HL-60 (cell line): Measurements from ENCODE around the gene SLC6A8.

ENCODE experiments used
- DNase-seq, 2 experiments: peaks; one replicate each; pipeline ENCODE4 v3.0.0-alpha.2; 2010 to 2020; ENCODE audit warnings: low read depth in 1 of 2, low spot score in 1 of 2
- H3K27ac ChIP-seq: fragments of 250-450 bp; sonication (Bioruptor Pico); replicated peaks from 2 replicates; pipeline ENCODE4 v1.5.1; 2020; ENCODE audit warnings: mild to moderate bottlenecking, moderate library complexity
- H3K27me3 ChIP-seq: fragments of 250-450 bp; sonication (Bioruptor Pico); 2 replicates; pipeline ENCODE4 v1.5.1; 2021; ENCODE audit warnings: mild to moderate bottlenecking, moderate library complexity; ENCODE audit not compliant: insufficient read depth, poor library complexity, severe bottlenecking
- H3K4me3 ChIP-seq: replicated peaks from 2 replicates; pipeline ENCODE4 v1.5.1; 2011; ENCODE audit warnings: mild to moderate bottlenecking, control low read depth, low read length; ENCODE audit not compliant: insufficient read depth
- GABPA ChIP-seq: IDR thresholded peaks from 2 replicates; pipeline ENCODE4 v1.6.1; 2012; ENCODE audit warnings: low read depth
- POLR2AphosphoS5 ChIP-seq: IDR thresholded peaks from 2 replicates; pipeline ENCODE4 v1.6.1; 2012; ENCODE audit warnings: low read depth
- SPI1 ChIP-seq: IDR thresholded peaks from 2 replicates; pipeline ENCODE4 v1.6.1; 2012; ENCODE audit warnings: low read depth, mild to moderate bottlenecking, borderline replicate concordance
- TF ChIP-seq, protein P1 (sequence below): IDR thresholded peaks from 2 replicates; pipeline ENCODE4 v1.6.1; 2012; ENCODE audit warnings: low read depth; ENCODE audit not compliant: insufficient replicate concordance
- TF ChIP-seq, protein P2 (sequence below): IDR thresholded peaks from one replicate; pipeline ENCODE4 v1.5.1; 2011; ENCODE audit warnings: low read length, control low read depth, inconsistent platforms; ENCODE audit not compliant: insufficient read depth

SLC6A8 gene

DNA sequence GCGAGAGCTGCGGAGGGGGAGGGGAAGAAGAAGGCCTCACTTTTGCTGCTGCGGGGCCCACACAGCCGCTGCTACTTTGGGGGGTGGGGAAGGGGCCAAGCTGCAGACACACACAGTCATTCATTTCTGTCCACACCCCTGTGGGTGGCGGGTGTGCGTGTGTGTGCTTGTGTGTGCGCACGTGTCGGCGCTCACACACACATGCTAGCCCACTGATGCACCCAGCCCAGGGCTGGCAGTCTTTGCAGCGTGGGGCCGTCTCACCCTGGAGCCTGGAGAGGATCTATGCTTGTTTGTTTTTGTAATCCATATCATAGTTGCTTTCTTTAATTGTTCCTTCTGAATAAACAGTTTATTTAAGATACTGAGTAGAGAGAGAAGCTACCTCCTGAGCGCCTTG lies 36.8 kb upstream of the SLC6A8 start:
- Histone ChIP-seq H3K27me3 (peaks cover 11% of the 10 kb centered on the region), H3K27ac (no peak overlapping the region), H3K4me3 (no peak overlapping the region)
- TF ChIP-seq GABPA (no peak), POLR2AphosphoS5 (no peak), SPI1 (no peak)
- TF ChIP-seq, protein P1, sequence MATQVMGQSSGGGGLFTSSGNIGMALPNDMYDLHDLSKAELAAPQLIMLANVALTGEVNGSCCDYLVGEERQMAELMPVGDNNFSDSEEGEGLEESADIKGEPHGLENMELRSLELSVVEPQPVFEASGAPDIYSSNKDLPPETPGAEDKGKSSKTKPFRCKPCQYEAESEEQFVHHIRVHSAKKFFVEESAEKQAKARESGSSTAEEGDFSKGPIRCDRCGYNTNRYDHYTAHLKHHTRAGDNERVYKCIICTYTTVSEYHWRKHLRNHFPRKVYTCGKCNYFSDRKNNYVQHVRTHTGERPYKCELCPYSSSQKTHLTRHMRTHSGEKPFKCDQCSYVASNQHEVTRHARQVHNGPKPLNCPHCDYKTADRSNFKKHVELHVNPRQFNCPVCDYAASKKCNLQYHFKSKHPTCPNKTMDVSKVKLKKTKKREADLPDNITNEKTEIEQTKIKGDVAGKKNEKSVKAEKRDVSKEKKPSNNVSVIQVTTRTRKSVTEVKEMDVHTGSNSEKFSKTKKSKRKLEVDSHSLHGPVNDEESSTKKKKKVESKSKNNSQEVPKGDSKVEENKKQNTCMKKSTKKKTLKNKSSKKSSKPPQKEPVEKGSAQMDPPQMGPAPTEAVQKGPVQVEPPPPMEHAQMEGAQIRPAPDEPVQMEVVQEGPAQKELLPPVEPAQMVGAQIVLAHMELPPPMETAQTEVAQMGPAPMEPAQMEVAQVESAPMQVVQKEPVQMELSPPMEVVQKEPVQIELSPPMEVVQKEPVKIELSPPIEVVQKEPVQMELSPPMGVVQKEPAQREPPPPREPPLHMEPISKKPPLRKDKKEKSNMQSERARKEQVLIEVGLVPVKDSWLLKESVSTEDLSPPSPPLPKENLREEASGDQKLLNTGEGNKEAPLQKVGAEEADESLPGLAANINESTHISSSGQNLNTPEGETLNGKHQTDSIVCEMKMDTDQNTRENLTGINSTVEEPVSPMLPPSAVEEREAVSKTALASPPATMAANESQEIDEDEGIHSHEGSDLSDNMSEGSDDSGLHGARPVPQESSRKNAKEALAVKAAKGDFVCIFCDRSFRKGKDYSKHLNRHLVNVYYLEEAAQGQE, result no peak
- TF ChIP-seq, protein P2, sequence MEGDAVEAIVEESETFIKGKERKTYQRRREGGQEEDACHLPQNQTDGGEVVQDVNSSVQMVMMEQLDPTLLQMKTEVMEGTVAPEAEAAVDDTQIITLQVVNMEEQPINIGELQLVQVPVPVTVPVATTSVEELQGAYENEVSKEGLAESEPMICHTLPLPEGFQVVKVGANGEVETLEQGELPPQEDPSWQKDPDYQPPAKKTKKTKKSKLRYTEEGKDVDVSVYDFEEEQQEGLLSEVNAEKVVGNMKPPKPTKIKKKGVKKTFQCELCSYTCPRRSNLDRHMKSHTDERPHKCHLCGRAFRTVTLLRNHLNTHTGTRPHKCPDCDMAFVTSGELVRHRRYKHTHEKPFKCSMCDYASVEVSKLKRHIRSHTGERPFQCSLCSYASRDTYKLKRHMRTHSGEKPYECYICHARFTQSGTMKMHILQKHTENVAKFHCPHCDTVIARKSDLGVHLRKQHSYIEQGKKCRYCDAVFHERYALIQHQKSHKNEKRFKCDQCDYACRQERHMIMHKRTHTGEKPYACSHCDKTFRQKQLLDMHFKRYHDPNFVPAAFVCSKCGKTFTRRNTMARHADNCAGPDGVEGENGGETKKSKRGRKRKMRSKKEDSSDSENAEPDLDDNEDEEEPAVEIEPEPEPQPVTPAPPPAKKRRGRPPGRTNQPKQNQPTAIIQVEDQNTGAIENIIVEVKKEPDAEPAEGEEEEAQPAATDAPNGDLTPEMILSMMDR, result no peak
- no peak for DNase-seq

DNA sequence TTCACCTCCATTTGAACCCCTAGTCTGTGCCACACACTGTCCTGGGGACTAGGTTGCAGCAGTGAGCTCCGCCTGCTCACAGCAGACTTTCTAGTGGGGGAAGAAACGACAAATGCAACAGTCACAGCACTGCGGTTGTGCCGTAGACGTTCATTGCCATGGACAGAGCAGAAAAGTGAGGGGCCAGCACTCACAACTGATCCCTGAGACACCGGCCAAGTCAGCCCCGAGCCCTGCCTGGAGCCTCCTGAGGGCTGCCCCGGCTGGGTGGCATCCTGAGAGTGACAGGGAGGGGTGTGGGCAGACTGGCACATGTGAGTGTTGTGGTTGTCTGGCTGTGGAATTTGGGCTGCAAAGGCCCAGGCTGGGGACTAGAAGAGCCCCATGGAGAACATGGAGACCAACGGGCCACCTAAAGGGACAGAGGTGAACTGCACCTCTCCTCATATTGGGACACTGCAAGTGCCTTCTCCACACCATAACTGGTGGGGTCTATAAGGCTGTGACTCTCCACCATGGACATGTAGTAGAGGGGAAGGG lies 36.1 kb upstream of the SLC6A8 start:
- H3K27ac ChIP-seq, result no peak overlapping the region
- no peak overlapping the region for H3K4me3 ChIP-seq
- peak in 1 of 2 experiments; percentile 13 for DNase-seq
- TF ChIP-seq, protein P1, result no peak
- TF ChIP-seq, protein P2, result peak; percentile 37
- TF ChIP-seq GABPA (no peak), SPI1 (no peak)
- peaks cover 9% of the 10 kb centered on the region for H3K27me3 ChIP-seq

DNA sequence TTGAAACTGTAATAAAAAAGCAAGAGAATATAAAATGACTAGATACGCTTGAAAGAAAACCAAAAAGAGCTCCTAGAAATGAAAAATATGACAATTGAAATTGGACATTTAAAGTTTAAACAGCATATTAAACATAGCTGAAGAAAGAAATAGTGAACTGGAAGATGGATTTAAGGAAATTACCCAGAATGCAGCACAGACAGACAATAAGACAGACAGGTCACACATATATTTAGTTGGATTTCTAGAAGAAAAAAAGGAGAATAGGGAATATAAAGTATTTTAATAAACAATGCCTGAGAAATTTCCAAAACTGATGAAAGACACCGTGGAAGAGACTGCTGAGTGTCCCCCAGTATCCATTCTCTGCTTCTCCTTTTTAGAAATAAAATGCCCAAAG lies 34.2 kb upstream of the SLC6A8 start:
- no peak overlapping the region for H3K27ac ChIP-seq
- H3K4me3 ChIP-seq, result no peak overlapping the region
- no peaks in the 10 kb centered on the region for H3K27me3 ChIP-seq
- TF ChIP-seq, protein P2, result no peak
- TF ChIP-seq, protein P1, result no peak
- TF ChIP-seq GABPA (no peak), POLR2AphosphoS5 (no peak), SPI1 (no peak)
- DNase-seq, result no peak
